Uterus (tissue), 4 donors: Measurements from ENCODE around the gene SAMD10. TPM values are rescaled to one million over a fixed set of nuclear protein-coding genes. Genes with fewer than 3 reads are reported as not detected.
"Not testable (repeated sequence)": the region's sequence is repeated elsewhere in the genome, so short reads cannot be mapped to it uniquely, and the experiment has no call there.

Source experiments
- DNase-seq, 2 donors: peaks; one replicate each; pipeline ENCODE4 v3.0.0-alpha.2; 2019 to 2020
- H3K27ac ChIP-seq, 2 donors: fragments of 200-600 bp; sonication (generic); 1 replicate in 1 of 2; 2 replicates in 1 of 2; pipeline ENCODE4 v1.5.1; 2016 to 2018
- H3K27me3 ChIP-seq, 2 donors: fragments of 200-600 bp; sonication (generic); one replicate each; pipeline ENCODE4 v1.5.1; 2018 to 2019; ENCODE audit warnings: control low read depth in 1 of 2
- H3K36me3 ChIP-seq, 2 donors: fragments of 200-600 bp; sonication (generic); one replicate each; pipeline ENCODE4 v1.5.1; 2019; ENCODE audit warnings: control low read depth in 1 of 2
- H3K4me1 ChIP-seq, 2 donors: fragments of 200-600 bp; sonication (generic); one replicate each; pipeline ENCODE4 v1.5.1; 2018 to 2019; ENCODE audit warnings: control low read depth in 1 of 2
- H3K4me3 ChIP-seq, 2 donors: fragments of 200-600 bp; sonication (generic); 1 replicate in 1 of 2; 2 replicates in 1 of 2; pipeline ENCODE4 v1.5.1; 2018 to 2019; ENCODE audit warnings: mild to moderate bottlenecking in 1 of 2
- H3K9me3 ChIP-seq, 2 donors: fragments of 200-600 bp; sonication (generic); one replicate each; pipeline ENCODE4 v1.5.1; 2019; ENCODE audit warnings: control low read depth in 1 of 2
- POLR2A ChIP-seq, 2 donors: fragments of 450-650 bp; IDR thresholded peaks; one replicate each; pipeline ENCODE4 v1.6.1; 2016; ENCODE audit warnings: antibody characterized with exemption in 2 of 2, mild to moderate bottlenecking in 1 of 2, moderate library complexity in 1 of 2
- intact Hi-C: fragments of 100-400 bp; cut with DNase I; formaldehyde crosslinking; loops from one replicate; pipeline ENCODE4 v1.15.1; 2023; ENCODE audit warnings: low total_unique reads
- total RNA-seq, 4 donors: library from RNA; depleted of rRNA in 3 of 4; stranded (reverse); fragments of >200 nt in 3 of 4; gene quantifications; one replicate each; pipeline versions ENCODE4 v1.1.0 to v1.2.4, GENCODE V29; 2014 to 2023
- TF ChIP-seq, protein P1 (sequence below), 4 experiments: fragments of 200-600 bp in 2 of 4; fragments of 450-650 bp in 2 of 4; sonication (generic) in 2 of 4; IDR thresholded peaks; one replicate each; pipeline ENCODE4 v1.5.1; 2016 to 2019; ENCODE audit warnings: antibody characterized with exemption in 4 of 4, mild to moderate bottlenecking in 2 of 4, moderate library complexity in 1 of 4
- donor health status: DM: yes; HTN: yes; CAD: no.

The SAMD10 gene
- total RNA-seq, 4 donors from 2014 or later, result 0.83 to 7.6 (median 1.2) TPM; not detected in 1

GRCh38 chr20:63973636-63974401 is 5.6 kb downstream of the SAMD10 start:
- H3K36me3 ChIP-seq, result no peaks in the 10 kb centered on the region
- TF ChIP-seq POLR2A (IDR thresholded peaks at IDR 0.05), result peak in 1 of 2 donors; percentile 26
- TF ChIP-seq, protein P1, sequence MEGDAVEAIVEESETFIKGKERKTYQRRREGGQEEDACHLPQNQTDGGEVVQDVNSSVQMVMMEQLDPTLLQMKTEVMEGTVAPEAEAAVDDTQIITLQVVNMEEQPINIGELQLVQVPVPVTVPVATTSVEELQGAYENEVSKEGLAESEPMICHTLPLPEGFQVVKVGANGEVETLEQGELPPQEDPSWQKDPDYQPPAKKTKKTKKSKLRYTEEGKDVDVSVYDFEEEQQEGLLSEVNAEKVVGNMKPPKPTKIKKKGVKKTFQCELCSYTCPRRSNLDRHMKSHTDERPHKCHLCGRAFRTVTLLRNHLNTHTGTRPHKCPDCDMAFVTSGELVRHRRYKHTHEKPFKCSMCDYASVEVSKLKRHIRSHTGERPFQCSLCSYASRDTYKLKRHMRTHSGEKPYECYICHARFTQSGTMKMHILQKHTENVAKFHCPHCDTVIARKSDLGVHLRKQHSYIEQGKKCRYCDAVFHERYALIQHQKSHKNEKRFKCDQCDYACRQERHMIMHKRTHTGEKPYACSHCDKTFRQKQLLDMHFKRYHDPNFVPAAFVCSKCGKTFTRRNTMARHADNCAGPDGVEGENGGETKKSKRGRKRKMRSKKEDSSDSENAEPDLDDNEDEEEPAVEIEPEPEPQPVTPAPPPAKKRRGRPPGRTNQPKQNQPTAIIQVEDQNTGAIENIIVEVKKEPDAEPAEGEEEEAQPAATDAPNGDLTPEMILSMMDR (IDR thresholded peaks at IDR 0.05), result peak; percentile 99
- H3K27ac ChIP-seq, result peak overlapping the region in 1 of 2 donors; percentile 19
- peaks cover 0 to 9% of the 10 kb centered on the region in 2 donors for H3K4me1 ChIP-seq
- intact Hi-C loops, result loop anchor here (2.0 kb wide), 1 partner anchor 435 kb away; no protein-coding TSS in a partner anchor
- H3K27me3 ChIP-seq, result no peaks in the 10 kb centered on the region
- peak; percentile 83 to 89 for DNase-seq
- H3K4me3 ChIP-seq, result no peak overlapping the region
- H3K9me3 ChIP-seq, result no peaks in the 10 kb centered on the region

DNA sequence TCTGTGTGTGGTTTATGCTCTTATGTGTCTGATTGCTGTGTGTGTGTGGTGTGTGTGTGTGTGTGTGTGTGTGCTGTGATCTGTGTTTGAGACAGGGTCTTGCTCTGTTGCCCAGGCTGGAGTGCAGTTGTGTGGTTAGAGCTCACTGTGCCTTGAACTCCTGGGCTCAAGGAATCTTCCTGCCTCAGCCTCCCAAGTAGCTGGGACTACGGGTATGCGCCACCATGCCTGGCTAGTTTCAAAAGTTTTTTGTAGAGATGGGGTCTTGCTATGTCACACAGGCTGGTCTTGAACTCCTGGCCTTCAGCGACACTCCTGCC is 6.3 kb downstream of the SAMD10 start:
- Histone ChIP-seq H3K4me1 (peaks cover 0 to 16% of the 10 kb centered on the region in 2 donors), H3K27ac (no peak overlapping the region), H3K4me3 (no peak overlapping the region), H3K27me3 (no peaks in the 10 kb centered on the region), H3K36me3 (no peaks in the 10 kb centered on the region), H3K9me3 (no peaks in the 10 kb centered on the region)
- intact Hi-C loops, result loop anchor here (2.0 kb wide), 1 partner anchor 434 kb away; no protein-coding TSS in a partner anchor
- TF ChIP-seq, protein P1 (IDR thresholded peaks at IDR 0.05), result no peak
- no peak for TF ChIP-seq POLR2A (IDR thresholded peaks at IDR 0.05)
- no peak for DNase-seq

GRCh38 chr20:63972312-63973159 is 6.9 kb downstream of the SAMD10 start:
- TF ChIP-seq, protein P1 (IDR thresholded peaks at IDR 0.05), result no peak
- TF ChIP-seq POLR2A (IDR thresholded peaks at IDR 0.05), result no peak
- Histone ChIP-seq H3K27me3 (no peaks in the 10 kb centered on the region), H3K9me3 (no peaks in the 10 kb centered on the region), H3K36me3 (no peaks in the 10 kb centered on the region), H3K27ac (no peak overlapping the region), H3K4me1 (peaks cover 0 to 18% of the 10 kb centered on the region in 2 donors), H3K4me3 (no peak overlapping the region)
- intact Hi-C loops, result loop anchor here (2.0 kb wide), 1 partner anchor 434 kb away; no protein-coding TSS in a partner anchor
- DNase-seq, result peak in 1 of 2 donors; percentile 48

- H3K4me3 ChIP-seq, DNase-seq, H3K27ac ChIP-seq, H3K27me3 ChIP-seq, H3K9me3 ChIP-seq, H3K36me3 ChIP-seq: not testable (repeated sequence)
- intact Hi-C loops, result loop anchor here (2.0 kb wide), 1 partner anchor 433 kb away; no protein-coding TSS in a partner anchor
- peaks cover 0 to 18% of the 10 kb centered on the region in 2 donors for H3K4me1 ChIP-seq
These were observed 7.5 kb downstream of the SAMD10 start for GRCh38 chr20:63971960-63972311.

DNA sequence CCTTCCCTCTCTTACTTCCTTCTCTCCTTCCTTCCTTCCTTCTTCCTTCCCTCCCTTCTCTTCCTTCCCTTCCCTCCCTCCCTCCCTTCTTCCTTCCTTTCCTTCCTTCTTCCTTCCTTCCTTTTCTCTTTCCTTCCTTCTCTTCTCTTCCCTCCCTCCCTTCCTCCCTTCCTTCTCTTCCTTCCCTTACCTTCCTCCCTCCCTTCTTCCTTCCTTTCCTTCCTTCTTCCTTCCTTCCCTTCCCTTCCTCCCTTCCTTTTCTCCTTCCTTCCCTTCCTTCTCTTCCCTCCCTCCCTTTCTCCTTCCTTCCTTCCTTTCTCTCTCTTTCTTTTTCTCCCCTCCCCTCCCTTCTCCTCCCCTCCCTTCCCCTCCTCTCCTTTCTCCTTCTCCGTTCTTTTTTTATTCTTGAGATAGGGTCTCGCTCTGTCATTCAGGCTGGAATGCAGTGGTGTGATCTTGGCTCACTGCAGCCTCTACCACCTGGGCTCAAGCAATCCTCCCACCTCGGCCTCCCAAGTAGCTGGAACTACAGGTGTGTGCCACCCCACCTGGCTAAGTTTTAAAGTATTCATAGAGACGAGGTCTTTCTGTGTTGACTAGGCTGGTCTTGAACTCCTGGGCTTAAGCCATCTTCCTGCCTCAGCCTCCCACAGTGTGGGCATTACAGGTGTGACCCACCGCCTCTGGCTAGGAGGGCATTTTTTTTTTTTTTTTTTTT is 8.6 kb downstream of the SAMD10 start:
- no peak for DNase-seq
- H3K4me1 ChIP-seq, result peaks cover 0 to 18% of the 10 kb centered on the region in 2 donors
- no peak overlapping the region for H3K4me3 ChIP-seq
- H3K9me3 ChIP-seq, result no peaks in the 10 kb centered on the region
- intact Hi-C loops, result no loop called here
- no peaks in the 10 kb centered on the region for H3K27me3 ChIP-seq
- no peak overlapping the region for H3K27ac ChIP-seq
- TF ChIP-seq POLR2A (IDR thresholded peaks at IDR 0.05), result no peak
- TF ChIP-seq, protein P1 (IDR thresholded peaks at IDR 0.05), result no peak
- H3K36me3 ChIP-seq, result no peaks in the 10 kb centered on the region
